Left renal cortex interstitium (tissue), 4 donors: ENCODE data around the gene ENTHD1. TPM values are rescaled to one million over a fixed set of nuclear protein-coding genes. Genes with fewer than 3 reads are reported as not detected.
"Not testable (repeated sequence)": the region's sequence is repeated elsewhere in the genome, so short reads cannot be mapped to it uniquely, and the experiment has no call there.

Experiments
- DNase-seq, 4 donors: peaks; one replicate each; pipeline ENCODE4 v3.0.0-alpha.2; 2013; ENCODE audit warnings: low read depth in 4 of 4, low spot score in 2 of 4, missing footprints in 1 of 4
- polyA plus RNA-seq, 4 donors: library from polyadenylated mRNA; unstranded; fragments of 120-200 nt; gene quantifications; one replicate each; pipeline ENCODE4 v1.2.1, GENCODE V29; 2013; ENCODE audit not compliant: insufficient read length in 4 of 4

Gene ENTHD1
- polyA plus RNA-seq, 4 donors, result not detected

DNA sequence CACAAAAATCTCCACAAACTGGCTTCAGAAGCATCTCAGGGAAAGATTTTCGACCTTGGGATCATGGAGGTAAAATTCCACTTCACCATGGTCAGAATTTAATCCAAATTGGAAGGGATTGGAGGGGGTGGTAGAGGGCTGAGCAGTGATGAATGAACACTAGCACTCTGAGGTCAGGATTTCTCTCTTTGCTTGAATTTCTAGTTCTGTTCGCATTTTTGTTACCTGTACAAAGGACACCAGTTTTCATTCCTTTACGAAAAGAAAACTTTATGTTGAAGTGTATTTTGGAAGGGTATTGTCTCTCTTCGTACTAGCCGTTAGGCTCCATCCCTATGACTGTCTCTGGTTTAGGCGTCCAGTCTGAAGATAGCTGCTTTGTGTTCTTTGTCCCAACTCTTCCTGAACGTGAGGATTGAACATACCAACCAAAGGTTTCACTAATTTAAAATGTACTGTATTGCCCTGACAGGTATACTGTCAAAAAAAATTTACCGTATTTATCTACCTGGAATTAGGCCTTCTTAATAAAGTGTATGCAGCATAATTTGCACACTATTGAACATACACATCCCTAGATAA lies 8.1 kb upstream of the ENTHD1 start:
- no peak for DNase-seq

- DNase-seq, result no peak
Observed at GRCh38 chr22:39900306-39901227, 7.0 kb upstream of the ENTHD1 start, which contains the start of gene GRAP2. Gene GRAP2 (plus strand): TSS chr22:39901084. CDS start chr22:39947107, 46,023 bp downstream.

- no peak for DNase-seq
Observed at GRCh38 chr22:39898997-39899396, 5.4 kb upstream of the ENTHD1 start.

DNA sequence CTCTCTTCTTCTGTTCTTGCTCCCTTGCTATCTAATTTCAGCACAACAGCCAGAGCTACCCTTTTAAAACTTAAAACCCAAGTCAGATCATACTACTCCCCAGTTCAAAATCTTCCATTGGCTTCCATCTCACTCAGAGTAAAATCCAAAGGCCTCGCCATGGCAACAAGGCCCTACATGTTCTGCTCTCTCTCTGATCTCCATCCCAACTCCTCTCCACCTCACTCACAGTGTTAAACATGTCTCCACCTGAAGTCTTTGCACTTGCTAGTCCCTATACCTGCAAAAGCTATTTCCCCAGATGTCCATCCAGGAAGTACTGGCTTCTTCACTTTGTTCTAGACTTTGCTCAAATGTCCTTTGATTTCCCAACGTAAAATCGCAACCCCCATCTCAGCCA lies 4.3 kb upstream of the ENTHD1 start:
- no peak for DNase-seq

DNA sequence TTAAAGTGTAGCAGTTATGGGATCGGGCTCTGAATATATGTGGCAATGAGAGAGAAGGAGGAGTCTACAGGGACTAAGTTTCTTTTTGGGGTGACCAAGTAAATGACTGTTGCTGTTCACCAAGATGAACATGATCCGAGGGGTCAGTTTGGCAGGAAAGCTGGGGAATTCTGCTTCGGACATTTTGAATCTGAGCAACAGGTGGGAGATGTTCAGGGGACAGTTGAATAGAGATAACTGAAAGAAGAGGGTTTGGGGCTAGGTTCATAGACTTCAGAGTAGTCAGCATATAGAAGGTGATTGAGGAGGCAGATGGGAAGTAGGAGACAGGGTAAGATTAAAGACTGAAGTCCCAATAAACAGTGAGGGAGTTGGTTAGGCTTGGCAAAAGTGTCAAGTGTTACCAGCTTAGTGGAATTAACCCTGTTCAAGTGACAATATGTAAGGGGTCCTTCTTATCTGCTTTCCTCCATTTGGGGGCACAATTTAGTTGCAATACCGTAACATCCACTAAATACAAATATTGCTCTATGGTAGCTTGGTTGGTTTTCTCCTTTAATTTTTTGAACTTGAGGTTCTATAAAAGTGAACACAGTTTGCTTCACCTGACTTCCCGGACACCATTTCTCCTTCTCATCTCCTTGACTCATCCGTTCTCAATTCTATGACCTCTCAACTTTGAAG lies 2.9 kb upstream of the ENTHD1 start:
- DNase-seq, result no peak

DNA sequence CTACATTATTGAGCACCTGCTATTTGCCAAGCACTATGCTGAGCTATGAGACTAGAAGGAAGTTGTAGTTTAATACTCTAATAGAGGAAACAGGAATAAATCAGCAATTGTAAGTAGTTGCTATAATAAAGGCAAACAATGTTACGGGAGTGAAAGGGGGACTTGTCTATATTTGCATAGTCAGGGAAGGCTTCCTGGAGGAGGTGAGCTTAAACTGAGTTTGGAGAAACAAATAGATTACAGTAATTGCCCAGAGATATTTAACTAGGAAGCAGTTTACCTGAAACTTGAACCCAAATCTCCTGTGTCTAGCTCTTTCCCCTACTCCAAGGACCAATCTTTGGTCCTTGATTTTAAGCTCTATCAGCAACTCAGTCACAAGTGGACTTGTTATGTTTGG lies 2.1 kb upstream of the ENTHD1 start:
- no peak for DNase-seq

DNA sequence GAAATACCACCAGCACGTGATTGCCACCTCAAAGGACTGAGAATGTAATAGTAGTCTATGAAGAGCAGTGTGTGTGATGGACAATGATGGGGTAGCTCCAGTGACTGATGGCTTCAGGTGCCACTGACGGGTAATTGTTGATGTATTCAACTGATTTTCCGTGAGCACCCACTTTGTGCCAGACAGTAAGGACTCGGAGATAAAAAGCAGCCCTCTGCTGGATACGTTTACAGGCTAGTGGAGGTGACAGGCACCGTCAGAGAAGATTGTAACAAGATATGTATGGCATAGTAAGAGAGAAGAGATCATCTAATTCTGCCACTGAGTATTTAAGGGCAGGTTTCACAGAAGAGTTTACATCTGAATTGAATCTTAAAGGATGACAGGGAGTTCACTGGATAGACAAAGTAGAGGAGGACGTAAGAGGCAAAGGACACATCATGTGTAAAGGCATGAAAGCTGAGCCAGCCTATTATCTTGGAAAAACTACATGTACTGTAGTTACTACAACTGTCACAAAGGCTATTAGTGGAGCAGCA lies 1.1 kb upstream of the ENTHD1 start:
- no peak for DNase-seq

DNA sequence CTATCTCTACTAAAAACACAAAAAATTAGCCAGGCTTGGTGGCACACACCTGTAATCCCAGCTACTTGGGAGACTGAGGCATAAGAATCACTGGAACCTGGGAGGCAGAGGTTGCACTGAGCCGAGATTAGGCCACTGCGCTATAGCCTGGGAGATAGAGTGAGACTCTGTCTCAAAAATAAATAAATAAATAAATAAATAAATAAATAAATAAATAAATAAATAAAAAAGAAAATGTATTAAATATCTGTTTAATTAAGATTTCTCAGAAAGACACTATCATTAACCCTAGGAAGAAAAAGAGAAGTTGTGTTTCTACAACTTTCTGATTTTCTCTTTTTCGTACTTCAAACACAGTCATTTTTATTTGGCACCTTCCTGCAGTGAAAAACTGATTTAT lies 3.6 kb downstream of the ENTHD1 start:
- not testable (repeated sequence) for DNase-seq

- DNase-seq, result no peak
Observed at GRCh38 chr22:39883057-39883456, 10.5 kb downstream of the ENTHD1 start.

GRCh38 chr22:39880722-39881121 lies 12.8 kb downstream of the ENTHD1 start:
- no peak for DNase-seq

- DNase-seq, result no peak
Observed at GRCh38 chr22:39877079-39877845, 16.3 kb downstream of the ENTHD1 start.

GRCh38 chr22:39875176-39875885 lies 18.2 kb downstream of the ENTHD1 start:
- DNase-seq, result not testable (repeated sequence)

DNA sequence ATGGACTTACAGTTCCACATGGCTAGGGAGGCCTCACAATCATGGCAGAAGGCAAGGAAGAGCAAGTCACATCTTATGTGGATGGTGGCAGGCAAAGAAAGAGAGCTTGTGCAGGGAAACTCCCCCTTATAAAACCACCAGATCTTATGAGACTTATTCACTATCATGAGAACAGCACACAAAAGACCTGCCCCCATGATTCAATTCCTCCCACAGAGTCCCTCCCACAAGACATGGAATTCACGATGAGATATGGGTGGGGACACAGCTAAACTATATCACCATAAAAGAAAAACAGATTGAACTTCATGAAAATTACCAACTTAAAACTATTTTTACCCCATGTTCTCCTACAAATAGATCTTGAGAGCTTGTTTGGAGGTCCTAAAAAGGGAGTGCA lies 19.6 kb downstream of the ENTHD1 start:
- no peak for DNase-seq

GRCh38 chr22:39872548-39872947 lies 21.0 kb downstream of the ENTHD1 start:
- no peak for DNase-seq

DNA sequence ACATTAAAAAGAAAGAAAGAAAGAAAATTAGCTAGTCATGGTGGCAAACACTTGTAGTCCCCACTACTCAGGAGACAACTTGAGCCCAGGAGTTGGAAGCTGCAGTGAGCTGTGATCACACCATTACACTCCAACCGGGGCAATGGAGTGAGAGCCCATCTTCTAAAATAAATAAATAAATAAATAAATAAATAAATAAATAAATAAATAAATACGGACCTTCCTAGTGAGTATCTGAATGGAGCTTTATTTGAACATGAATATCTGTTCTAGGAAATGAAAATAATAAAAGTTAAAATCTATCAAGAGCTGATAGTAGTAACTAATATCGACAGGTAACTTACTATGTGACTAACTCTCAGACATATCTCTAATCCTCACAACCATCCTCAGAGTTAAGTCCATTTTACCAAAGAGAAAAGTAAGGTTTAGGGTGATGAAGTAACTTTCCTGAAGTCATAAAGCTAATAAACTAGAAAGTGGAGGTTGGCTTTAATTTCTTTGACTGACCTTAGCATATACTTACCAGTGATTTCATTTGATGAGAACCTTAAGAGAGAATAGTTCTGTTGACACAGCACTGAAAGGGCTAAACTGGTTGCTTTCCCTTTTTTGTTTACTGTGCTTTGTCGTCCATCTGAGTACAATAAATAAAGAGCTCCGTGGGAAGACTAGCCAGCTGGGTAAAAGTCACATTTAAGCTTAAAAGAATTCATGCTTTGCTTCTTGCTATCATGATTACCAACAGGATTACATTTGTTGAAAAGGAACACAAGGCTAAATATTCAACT lies 22.4 kb downstream of the ENTHD1 start:
- DNase-seq, result no peak

DNA sequence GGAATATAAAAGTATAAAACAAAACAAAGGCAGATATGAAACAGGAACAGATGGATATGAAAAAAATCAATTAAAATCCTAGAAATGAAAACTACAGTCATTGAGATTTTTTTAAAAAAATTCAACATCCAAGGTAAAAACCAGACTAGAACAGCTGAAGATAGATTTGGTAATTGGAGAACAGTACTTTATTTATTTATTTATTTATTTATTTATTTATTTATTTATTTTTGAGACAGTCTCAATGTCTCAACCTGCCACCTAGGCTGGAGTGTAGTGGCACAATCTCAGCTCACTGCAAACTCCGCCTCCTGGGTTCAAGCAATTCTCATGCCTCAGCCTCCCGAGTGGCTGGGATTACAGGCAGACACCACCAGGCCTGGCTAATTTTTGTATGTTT lies 23.8 kb downstream of the ENTHD1 start:
- not testable (repeated sequence) for DNase-seq

DNA sequence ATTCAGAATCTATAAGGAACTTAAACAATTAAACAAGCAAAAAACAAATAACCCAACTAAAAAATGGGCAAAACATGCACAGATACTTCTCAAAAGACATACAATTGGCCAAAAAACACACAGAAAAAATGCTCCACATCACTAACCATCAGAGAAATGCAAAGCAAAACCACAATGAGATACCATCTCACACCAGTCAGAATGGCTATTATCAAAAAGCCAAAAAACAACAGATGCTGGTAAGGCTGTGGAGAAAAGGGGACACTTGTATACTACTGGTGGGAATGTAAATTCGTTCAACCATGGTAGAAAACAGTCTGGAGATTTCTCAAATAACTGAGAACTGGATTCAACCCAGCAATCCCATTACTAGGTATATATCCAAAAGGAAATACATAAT lies 24.8 kb downstream of the ENTHD1 start:
- DNase-seq, result no peak

DNA sequence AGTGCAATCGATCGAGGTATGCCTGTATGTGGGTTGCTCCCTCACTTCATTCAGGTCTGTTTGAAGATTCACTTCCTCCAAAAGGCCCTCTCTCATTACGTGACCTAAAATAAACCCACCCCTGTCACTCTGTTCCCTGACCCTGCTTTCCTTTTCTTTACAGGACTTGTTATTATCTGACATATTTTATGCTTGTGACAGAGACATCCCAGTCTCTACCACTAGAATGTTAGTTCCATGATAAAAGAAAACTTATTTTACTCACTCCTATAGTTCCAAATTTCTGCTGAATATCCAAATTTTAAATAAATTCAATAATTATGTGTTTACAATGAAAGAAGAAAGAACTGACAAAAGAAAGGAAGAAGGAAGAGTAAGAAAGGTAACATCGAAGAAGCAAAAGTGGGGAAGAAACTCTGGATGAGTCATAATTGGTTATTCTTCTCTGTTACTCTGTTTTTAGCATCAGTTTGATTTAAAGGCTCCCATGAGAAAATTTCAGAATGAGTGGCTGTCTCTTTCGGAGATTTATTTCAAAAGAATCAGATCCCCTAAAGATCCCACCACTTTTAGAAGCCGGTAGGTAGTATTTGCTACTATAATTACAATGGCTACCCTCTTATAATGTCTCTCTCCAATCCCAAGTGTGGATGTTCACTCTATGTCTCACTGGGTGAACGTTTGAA lies 33.5 kb downstream of the ENTHD1 start:
- DNase-seq, result no peak
